H1 (cell line): Measurements from ENCODE around the gene KSR2. TPM values are rescaled to one million over a fixed set of nuclear protein-coding genes. Genes with fewer than 3 reads are reported as not detected.

Experiments used
- KDM1A ChIP-seq: fragments of 200-600, 300-600 bp; sonication (generic); IDR thresholded peaks from 2 replicates; pipeline ENCODE4 v1.7.1; 2016; ENCODE audit warnings: mild to moderate bottlenecking, low read length, borderline replicate concordance
- SIN3A ChIP-seq, 2 experiments: IDR thresholded peaks in 1 of 2; conservative IDR thresholded peaks in 1 of 2; 2 replicates each; pipeline ENCODE4 v1.6.1; 2011 to 2012; ENCODE audit warnings: low read length in 2 of 2, improper control_type of control experiment in 1 of 2, low read depth in 1 of 2, mild to moderate bottlenecking in 1 of 2
- TBP ChIP-seq: IDR thresholded peaks from 2 replicates; pipeline ENCODE4 v1.6.1; 2011; ENCODE audit warnings: low read depth, low read length, improper control_type of control experiment
- polyA plus RNA-seq, 7 experiments: library from polyadenylated mRNA; depleted of rRNA in 3 of 7; stranded (reverse) in 5 of 7; unstranded in 2 of 7; fragments of >200 nt in 5 of 7; fragments of 200-250 nt in 2 of 7; gene quantifications; 1 replicate in 5 of 7; 2 replicates in 1 of 7; 4 replicates in 1 of 7; pipeline versions ENCODE4 v1.2.1 to v1.2.3, GENCODE V29; 2011 to 2013; ENCODE audit warnings: missing spikeins in 2 of 7, mixed read lengths in 2 of 7
- total RNA-seq: library from RNA; stranded (reverse); fragmentation: NEBNext Ultra II Directional; extraction: Animal tissue kit (Norgen Biotek cat#: 25700); gene quantifications from 2 replicates; pipeline ENCODE4 v1.2.1, GENCODE V29; 2021
- TF ChIP-seq, protein P1 (sequence below): IDR thresholded peaks from 2 replicates; pipeline ENCODE4 v1.6.1; 2011; ENCODE audit warnings: low read length, improper control_type of control experiment
- TF ChIP-seq, protein P2 (sequence below): IDR thresholded peaks from 2 replicates; pipeline ENCODE4 v1.6.1; 2012; ENCODE audit warnings: inconsistent platforms

KSR2 gene
- total and polyA plus RNA-seq, 2 of the 8 experiments (the other 6 are each of a cell fraction or from before 2014, with no cell fraction given), result 0.74 to 2.2 TPM

DNA sequence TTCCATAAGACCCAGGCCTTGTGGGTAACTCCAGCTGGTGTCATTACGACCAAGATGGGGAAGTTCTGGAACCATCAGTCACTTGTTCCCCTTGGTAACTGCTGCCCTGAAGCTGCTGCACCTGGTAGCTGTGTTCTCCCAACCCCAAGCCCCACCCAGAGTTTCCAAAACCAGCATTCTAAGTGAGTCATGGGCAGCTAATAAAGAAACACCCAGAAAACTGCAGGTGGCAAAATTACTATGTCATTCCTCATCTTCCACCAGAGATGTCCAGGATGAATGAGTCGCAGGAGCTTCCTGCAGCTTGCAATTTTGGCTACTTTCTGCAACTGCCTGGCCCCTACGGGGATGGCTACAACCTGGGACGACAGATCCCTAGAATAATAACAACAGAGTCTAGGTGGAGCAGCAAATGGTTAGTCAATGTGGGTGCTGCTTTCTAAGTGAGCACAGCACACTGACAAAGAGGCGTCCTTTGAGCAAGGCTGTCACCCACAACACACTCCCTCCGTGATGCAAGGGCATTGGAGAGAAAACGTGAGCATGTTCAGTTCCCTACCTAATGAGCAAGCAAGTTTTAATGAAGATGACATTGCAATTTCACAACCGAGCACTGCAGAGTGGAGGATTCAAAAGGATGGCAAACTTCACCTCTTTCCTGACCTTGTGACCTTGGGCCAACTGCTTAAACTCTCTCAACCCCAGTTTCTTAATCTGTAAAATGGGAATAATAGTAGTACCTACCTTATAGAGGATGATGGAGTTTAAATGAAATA, 306.0 kb downstream of the KSR2 start (continued):
- TF ChIP-seq, protein P1, sequence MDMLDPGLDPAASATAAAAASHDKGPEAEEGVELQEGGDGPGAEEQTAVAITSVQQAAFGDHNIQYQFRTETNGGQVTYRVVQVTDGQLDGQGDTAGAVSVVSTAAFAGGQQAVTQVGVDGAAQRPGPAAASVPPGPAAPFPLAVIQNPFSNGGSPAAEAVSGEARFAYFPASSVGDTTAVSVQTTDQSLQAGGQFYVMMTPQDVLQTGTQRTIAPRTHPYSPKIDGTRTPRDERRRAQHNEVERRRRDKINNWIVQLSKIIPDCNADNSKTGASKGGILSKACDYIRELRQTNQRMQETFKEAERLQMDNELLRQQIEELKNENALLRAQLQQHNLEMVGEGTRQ, result no peak
- TF ChIP-seq, protein P2, sequence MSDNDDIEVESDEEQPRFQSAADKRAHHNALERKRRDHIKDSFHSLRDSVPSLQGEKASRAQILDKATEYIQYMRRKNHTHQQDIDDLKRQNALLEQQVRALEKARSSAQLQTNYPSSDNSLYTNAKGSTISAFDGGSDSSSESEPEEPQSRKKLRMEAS, result no peak
- TF ChIP-seq TBP (no peak), KDM1A (no peak), SIN3A (conservative IDR thresholded peaks at IDR 0.05 in 1 of 2, IDR thresholded peaks at IDR 0.05 in 1 of 2; ENCODE audit: low read depth in 1 of 2, low read length in 2 of 2) (no peak)
- TF ChIP-seq, all 59 proteins: peak for 0
